Trophoblast cell (in vitro differentiated cells and primary cell): ENCODE measurements around the gene DEPP1.

Experiments
- DNase-seq, 2 donors: peaks; one replicate each; pipeline ENCODE4 v3.0.0-alpha.2; 2016
- H2AFZ ChIP-seq: 2 replicates; pipeline ENCODE4 v1.6.1; 2013; ENCODE audit warnings: low read length, moderate library complexity, mild to moderate bottlenecking; ENCODE audit not compliant: insufficient read depth, poor library complexity
- H2AK5ac ChIP-seq: 2 replicates; pipeline ENCODE4 v1.6.1; 2013; ENCODE audit warnings: mild to moderate bottlenecking, low read length
- H2BK120ac ChIP-seq: 2 replicates; pipeline ENCODE4 v1.6.1; 2013; ENCODE audit warnings: low read length, mild to moderate bottlenecking, moderate library complexity; ENCODE audit not compliant: insufficient read depth, poor library complexity
- H2BK12ac ChIP-seq: 2 replicates; pipeline ENCODE4 v1.6.1; 2013; ENCODE audit warnings: mild to moderate bottlenecking, low read length, moderate library complexity
- H2BK5ac ChIP-seq: 2 replicates; pipeline ENCODE4 v1.6.1; 2013; ENCODE audit warnings: low read length, low read depth, moderate library complexity, mild to moderate bottlenecking; ENCODE audit not compliant: poor library complexity
- H3K14ac ChIP-seq: 2 replicates; pipeline ENCODE4 v1.6.1; 2013; ENCODE audit warnings: mild to moderate bottlenecking, low read length
- H3K18ac ChIP-seq: 2 replicates; pipeline ENCODE4 v1.6.1; 2013; ENCODE audit warnings: mild to moderate bottlenecking, low read length
- H3K23ac ChIP-seq: 2 replicates; pipeline ENCODE4 v1.6.1; 2013; ENCODE audit warnings: low read length
- H3K27ac ChIP-seq: 2 replicates; pipeline ENCODE4 v1.5.1; 2013; ENCODE audit warnings: low read depth, mild to moderate bottlenecking, inconsistent platforms, low read length, moderate library complexity
- H3K27me3 ChIP-seq: 2 replicates; pipeline ENCODE4 v1.6.1; 2013; ENCODE audit warnings: inconsistent platforms, mild to moderate bottlenecking, low read length, moderate library complexity; ENCODE audit not compliant: insufficient read depth
- H3K36me3 ChIP-seq, 2 experiments: 1 replicate in 1 of 2; 2 replicates in 1 of 2; pipeline ENCODE4 v1.6.1; 2013; ENCODE audit warnings: low read length in 2 of 2, mild to moderate bottlenecking in 2 of 2, moderate library complexity in 1 of 2; ENCODE audit not compliant: insufficient read depth in 2 of 2, control insufficient read depth in 1 of 2
- H3K4ac ChIP-seq: 2 replicates; pipeline ENCODE4 v1.6.1; 2013; ENCODE audit warnings: low read depth, mild to moderate bottlenecking, low read length, moderate library complexity
- H3K4me1 ChIP-seq, 2 experiments: 1 replicate in 1 of 2; 2 replicates in 1 of 2; pipeline ENCODE4 v1.6.1; 2013; ENCODE audit warnings: low read length in 2 of 2, mild to moderate bottlenecking in 2 of 2, moderate library complexity in 1 of 2; ENCODE audit not compliant: insufficient read depth in 2 of 2, control insufficient read depth in 1 of 2
- H3K4me2 ChIP-seq: 2 replicates; pipeline ENCODE4 v1.6.1; 2013; ENCODE audit warnings: inconsistent platforms, mild to moderate bottlenecking, low read length, moderate library complexity
- H3K4me3 ChIP-seq: 2 replicates; pipeline ENCODE4 v1.5.1; 2013; ENCODE audit warnings: mild to moderate bottlenecking, low read depth, low read length, inconsistent platforms
- H3K79me1 ChIP-seq: one replicate; pipeline ENCODE4 v1.6.1; 2013; ENCODE audit warnings: low read length
- H3K79me2 ChIP-seq: 2 replicates; pipeline ENCODE4 v1.6.1; 2013; ENCODE audit warnings: low read length, mild to moderate bottlenecking; ENCODE audit not compliant: control insufficient read depth, insufficient read depth, poor library complexity
- H3K9ac ChIP-seq: 2 replicates; pipeline ENCODE4 v1.6.1; 2013; ENCODE audit warnings: mild to moderate bottlenecking, low read length
- H3K9me3 ChIP-seq: 2 replicates; pipeline ENCODE4 v1.6.1; 2013; ENCODE audit warnings: low read depth, mild to moderate bottlenecking, control low read depth, inconsistent platforms, low read length; ENCODE audit not compliant: insufficient read depth
- H4K12ac ChIP-seq: 2 replicates; pipeline ENCODE4 v1.6.1; 2013; ENCODE audit warnings: low read depth, mild to moderate bottlenecking, low read length, moderate library complexity
- H4K8ac ChIP-seq: 2 replicates; pipeline ENCODE4 v1.6.1; 2013; ENCODE audit warnings: low read depth, mild to moderate bottlenecking, low read length, moderate library complexity
- H4K91ac ChIP-seq: one replicate; pipeline ENCODE4 v1.6.1; 2013; ENCODE audit warnings: low read depth, mild to moderate bottlenecking, low read length, moderate library complexity
- WGBS: extraction: QIAGEN DNeasy Blood & Tissue Kit; methylation state at CpG from one replicate; pipeline ENCODE4 v1.1.7; 2013; ENCODE audit warnings: missing lambda C conversion rate; ENCODE audit not compliant: insufficient read length, insufficient coverage; ENCODE audit errors: extremely low coverage; 5-methylcytosine and 5-hydroxymethylcytosine counted together

Gene DEPP1

GRCh38 chr10:44934416-44935200 is 44.0 kb downstream of the DEPP1 start:
- no peak overlapping the region for H2AFZ ChIP-seq
- H3K18ac ChIP-seq: peak overlapping the region; percentile 25
- H3K9ac ChIP-seq: no peak overlapping the region
- H3K4me3 ChIP-seq: no peak overlapping the region
- H4K8ac ChIP-seq: no peak overlapping the region
- peaks cover 2% of the 10 kb centered on the region for H3K79me2 ChIP-seq
- no CpG with 5 or more reads among the region's 18 CpGs for WGBS
- peaks cover 25 to 35% of the 10 kb centered on the region in 2 experiments for H3K4me1 ChIP-seq
- DNase-seq: no peak
- peak overlapping the region; percentile 75 for H3K27ac ChIP-seq
- no peak overlapping the region for H3K23ac ChIP-seq
- peak overlapping the region; percentile 54 for H2BK120ac ChIP-seq
- H2BK5ac ChIP-seq: peak overlapping the region; percentile 70
- H2BK12ac ChIP-seq: peak overlapping the region; percentile 79
- peaks cover 23% of the 10 kb centered on the region for H3K79me1 ChIP-seq
- H4K91ac ChIP-seq: peak overlapping the region; percentile 87
- H4K12ac ChIP-seq: no peak overlapping the region
- H3K9me3 ChIP-seq: peaks cover 5% of the 10 kb centered on the region
- H2AK5ac ChIP-seq: peak overlapping the region; percentile 40
- peak overlapping the region; percentile 28 for H3K4ac ChIP-seq
- H3K27me3 ChIP-seq: no peaks in the 10 kb centered on the region
- no peak overlapping the region for H3K4me2 ChIP-seq
- H3K36me3 ChIP-seq: no peaks in the 10 kb centered on the region
- peak overlapping the region; percentile 67 for H3K14ac ChIP-seq

- Histone ChIP-seq H2AFZ (peak overlapping the region; percentile 18), H3K14ac (peak overlapping the region; percentile 67), H4K91ac (peak overlapping the region; percentile 58), H3K36me3 (no peaks in the 10 kb centered on the region), H3K9ac (peak overlapping the region; percentile 1), H3K23ac (no peak overlapping the region), H4K12ac (no peak overlapping the region), H3K4me3 (no peak overlapping the region), H3K4me1 (peaks cover 25 to 35% of the 10 kb centered on the region in 2 experiments), H3K4me2 (no peak overlapping the region), H3K18ac (no peak overlapping the region), H3K9me3 (peaks cover 5% of the 10 kb centered on the region), H3K79me1 (peaks cover 23% of the 10 kb centered on the region), H3K27me3 (no peaks in the 10 kb centered on the region), H3K27ac (peak overlapping the region; percentile 48), H2BK5ac (peak overlapping the region; percentile 33), H2BK120ac (peak overlapping the region; percentile 54), H4K8ac (no peak overlapping the region), H3K79me2 (peaks cover 2% of the 10 kb centered on the region), H3K4ac (no peak overlapping the region), H2AK5ac (peak overlapping the region; percentile 36), H2BK12ac (peak overlapping the region; percentile 79)
- no CpG with 5 or more reads among the region's 9 CpGs for WGBS
- no peak for DNase-seq
These were observed 44.9 kb downstream of the DEPP1 start for GRCh38 chr10:44933451-44934321.

GRCh38 chr10:44932517-44933450 is 45.8 kb downstream of the DEPP1 start:
- peak overlapping the region; percentile 21 for H3K4me2 ChIP-seq
- peak overlapping the region; percentile 12 for H3K14ac ChIP-seq
- peak overlapping the region; percentile 48 for H3K27ac ChIP-seq
- H3K4me3 ChIP-seq: no peak overlapping the region
- H4K91ac ChIP-seq: peak overlapping the region; percentile 58
- H4K12ac ChIP-seq: no peak overlapping the region
- H3K79me1 ChIP-seq: peaks cover 23% of the 10 kb centered on the region
- no peak overlapping the region for H4K8ac ChIP-seq
- H3K23ac ChIP-seq: no peak overlapping the region
- H3K79me2 ChIP-seq: peaks cover 2% of the 10 kb centered on the region
- H2BK5ac ChIP-seq: peak overlapping the region; percentile 29
- no peak overlapping the region for H3K9ac ChIP-seq
- peak overlapping the region; percentile 44 for H2AK5ac ChIP-seq
- DNase-seq: peak; percentile 63 to 90
- peaks cover 5% of the 10 kb centered on the region for H3K9me3 ChIP-seq
- no peak overlapping the region for H2AFZ ChIP-seq
- WGBS: no CpG with 5 or more reads among the region's 10 CpGs
- H3K4ac ChIP-seq: no peak overlapping the region
- H3K27me3 ChIP-seq: no peaks in the 10 kb centered on the region
- no peaks in the 10 kb centered on the region for H3K36me3 ChIP-seq
- H2BK120ac ChIP-seq: peak overlapping the region; percentile 6
- H3K18ac ChIP-seq: peak overlapping the region; percentile 41
- peak overlapping the region; percentile 61 for H2BK12ac ChIP-seq
- H3K4me1 ChIP-seq: peaks cover 25 to 35% of the 10 kb centered on the region in 2 experiments
